NCI-H1694 treated with DMSO at 0.1 percent for 48 hours (cell line): ENCODE measurements around the gene NEK5.
"Not testable (repeated sequence)": the region's sequence is repeated elsewhere in the genome, so short reads cannot be mapped to it uniquely, and the experiment has no call there.

ENCODE experiments used
- DNase-seq: peaks from one replicate; lab custom pipeline; 2025; lab: John Stamatoyannopoulos, UW

Gene NEK5

GRCh38 chr13:52067237-52067636 lies 61.6 kb downstream of the NEK5 start:
- DNase-seq = no peak

DNA sequence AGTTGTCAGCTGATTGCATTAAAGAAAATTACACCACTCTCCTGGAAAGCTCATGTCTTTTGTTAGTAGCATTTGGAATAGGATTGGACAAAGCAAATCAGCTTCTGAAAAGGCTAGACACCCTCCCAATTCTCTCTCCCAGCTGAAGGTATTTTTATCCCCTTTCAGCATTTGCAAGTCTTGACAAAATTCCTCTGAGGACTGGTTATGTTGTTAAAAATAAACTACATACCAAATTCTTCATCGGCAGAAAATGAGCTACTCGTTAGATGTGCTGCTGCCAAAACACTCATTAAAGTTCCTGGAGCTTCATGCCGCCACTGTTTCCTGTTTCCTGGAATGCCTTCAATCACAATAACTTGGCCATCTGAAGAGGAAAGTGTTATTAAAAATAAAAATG lies 67.3 kb downstream of the NEK5 start:
- DNase-seq = no peak

GRCh38 chr13:52061064-52061463 lies 67.8 kb downstream of the NEK5 start:
- not testable (repeated sequence) for DNase-seq

GRCh38 chr13:52053460-52053859 lies 75.4 kb downstream of the NEK5 start:
- no peak for DNase-seq

DNA sequence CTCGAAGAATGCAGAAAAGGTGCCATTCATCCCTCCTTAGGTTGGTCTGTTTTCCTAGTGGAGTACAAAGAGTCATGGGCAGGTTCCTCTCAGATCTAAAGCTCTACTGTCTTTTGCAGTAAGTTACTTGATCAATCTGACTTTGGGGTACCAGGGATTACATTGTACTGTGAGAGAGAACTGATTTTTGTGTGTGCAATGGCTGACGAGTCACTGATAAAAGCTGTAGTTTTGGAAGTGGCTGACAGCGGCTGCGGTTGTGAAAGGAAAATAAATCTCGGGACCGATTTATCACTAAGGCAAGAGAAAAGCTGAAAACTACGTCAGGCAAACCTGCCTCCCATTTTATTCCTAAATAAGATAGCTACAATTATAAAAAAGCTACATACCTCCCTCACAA lies 77.5 kb downstream of the NEK5 start:
- no peak for DNase-seq

- no peak for DNase-seq
These were observed 80.4 kb downstream of the NEK5 start for GRCh38 chr13:52048516-52048915.

- DNase-seq = no peak
These were observed 81.4 kb downstream of the NEK5 start for GRCh38 chr13:52047463-52047862.

DNA sequence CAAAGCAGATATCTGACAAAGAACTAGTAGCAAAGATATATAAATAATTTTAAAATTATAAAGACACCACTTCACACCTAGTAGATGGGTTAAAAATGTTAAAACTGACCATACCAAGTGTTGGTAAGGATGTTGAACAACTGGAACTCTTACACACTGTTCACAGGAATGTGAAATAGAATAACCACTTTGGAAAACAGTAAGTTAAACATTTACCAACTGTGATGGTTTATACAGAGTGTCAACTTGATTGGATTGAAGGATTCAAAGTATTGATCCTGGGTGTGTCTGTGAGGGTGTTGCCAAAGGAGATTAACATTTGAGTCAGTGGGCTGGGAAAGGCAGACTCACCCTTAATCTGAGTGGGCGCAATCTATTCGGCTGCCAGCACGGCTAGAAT lies 85.2 kb downstream of the NEK5 start:
- no peak for DNase-seq

- DNase-seq = no peak
These were observed 92.8 kb downstream of the NEK5 start for GRCh38 chr13:52036037-52036436.

- no peak for DNase-seq
These were observed 94.2 kb downstream of the NEK5 start for GRCh38 chr13:52034616-52035226.

DNA sequence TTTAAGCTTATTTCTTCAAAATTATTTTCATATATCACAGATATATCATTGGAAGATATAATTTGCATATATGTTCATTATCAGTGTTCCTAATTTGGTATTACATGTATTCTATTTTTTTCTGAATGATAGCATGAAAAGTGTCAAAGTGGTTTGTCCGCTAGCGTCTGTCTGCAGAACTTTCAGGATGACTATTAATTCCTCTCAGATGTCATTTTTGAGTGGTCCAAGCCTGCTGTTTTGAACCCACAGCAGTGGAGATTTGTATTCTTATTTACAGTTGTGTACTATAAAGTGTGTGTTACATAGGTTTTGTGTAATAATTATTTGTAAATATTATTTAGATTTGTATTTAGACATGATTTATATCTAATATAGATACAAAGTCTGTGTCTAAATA lies 95.8 kb downstream of the NEK5 start:
- no peak for DNase-seq

- not testable (repeated sequence) for DNase-seq
These were observed 98.5 kb downstream of the NEK5 start for GRCh38 chr13:52030401-52030800.

DNA sequence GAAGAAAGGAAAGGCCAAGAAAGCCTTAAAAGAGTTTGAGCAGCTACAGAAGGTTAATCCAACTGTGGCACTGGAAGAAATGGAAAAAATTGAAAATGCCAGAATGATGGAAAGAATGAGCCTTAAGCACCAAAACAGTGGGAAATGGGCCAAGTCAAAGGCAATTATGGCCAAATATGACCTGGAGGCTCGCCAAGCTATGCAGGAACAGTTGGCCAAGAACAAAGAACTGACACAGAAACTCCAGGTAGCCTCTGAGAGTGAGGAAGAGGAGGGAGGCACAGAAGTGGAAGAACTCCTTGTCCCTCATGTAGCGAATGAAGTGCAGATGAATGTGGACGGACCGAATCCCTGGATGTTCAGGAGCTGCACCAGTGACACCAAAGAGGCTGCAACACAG lies 99.3 kb downstream of the NEK5 start:
- no peak for DNase-seq

GRCh38 chr13:52027832-52028231 lies 101.0 kb downstream of the NEK5 start:
- DNase-seq = no peak

DNA sequence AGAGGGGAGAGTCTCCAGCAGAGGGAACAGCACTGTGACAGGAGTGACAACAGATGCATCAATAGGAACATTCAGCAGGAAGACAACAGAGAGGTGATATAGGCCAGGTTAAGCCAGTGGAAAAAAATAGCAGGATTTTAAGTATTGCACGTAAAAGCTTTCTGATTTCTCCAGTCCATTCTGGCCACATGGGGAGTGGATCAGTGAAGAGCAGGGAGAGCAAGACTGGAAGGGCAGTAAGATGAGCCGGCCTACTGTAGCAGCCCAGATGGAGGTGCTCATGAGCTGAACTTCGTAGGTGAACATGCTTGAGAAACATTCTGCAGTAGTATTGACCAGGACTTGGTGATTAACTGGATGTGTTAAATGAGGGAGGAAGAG lies 102.6 kb downstream of the NEK5 start:
- DNase-seq = no peak

DNA sequence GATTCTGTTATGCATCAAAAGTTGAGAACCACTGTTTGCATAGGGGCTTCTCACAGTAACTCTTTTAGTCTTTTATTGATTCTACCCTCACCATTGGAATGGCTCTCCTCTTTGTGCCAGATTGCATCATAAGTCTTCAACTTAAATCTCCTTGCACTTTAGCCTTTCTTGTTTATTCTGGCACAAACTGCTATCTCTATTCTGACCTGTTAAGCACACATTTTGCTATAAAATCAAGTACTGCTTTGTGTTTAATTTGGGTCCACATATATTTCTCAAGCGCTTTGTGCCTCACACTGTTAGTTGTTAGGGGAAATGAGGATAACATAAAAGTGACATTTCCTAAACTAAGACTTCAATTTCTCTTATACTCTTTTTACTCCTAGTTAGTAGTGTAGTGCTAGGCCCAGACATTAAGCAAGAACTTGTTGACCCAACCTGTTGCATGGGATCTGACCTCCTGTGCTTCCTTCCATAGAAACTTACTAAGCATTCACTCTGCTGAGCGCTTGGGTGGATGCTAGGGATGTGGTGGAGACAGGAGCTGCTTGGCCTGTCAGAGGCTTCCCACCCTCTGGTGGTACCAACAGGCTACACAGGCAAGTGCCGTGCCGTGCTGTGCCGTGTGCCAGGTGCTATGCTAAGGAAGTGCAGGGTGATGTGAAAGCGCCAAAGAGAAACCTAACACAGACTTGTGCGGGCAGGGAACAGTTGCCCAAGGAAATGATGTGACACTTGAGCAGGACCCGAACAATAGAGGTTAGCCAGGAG lies 103.2 kb downstream of the NEK5 start:
- no peak for DNase-seq

DNA sequence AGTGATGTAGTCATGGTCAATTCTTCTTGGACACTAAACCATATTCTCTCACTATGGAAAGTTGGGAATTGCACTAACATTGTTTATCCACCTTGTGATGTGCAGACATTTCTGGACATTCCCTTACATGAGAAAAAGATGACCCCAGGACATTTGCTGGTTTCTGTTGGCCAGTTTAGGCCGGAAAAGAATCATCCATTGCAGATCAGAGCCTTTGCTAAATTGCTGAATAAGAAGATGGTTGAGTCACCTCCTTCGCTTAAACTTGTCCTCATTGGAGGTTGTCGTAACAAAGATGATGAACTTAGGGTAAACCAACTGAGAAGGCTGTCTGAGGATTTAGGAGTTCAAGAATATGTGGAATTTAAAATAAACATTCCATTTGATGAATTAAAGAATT lies 104.4 kb downstream of the NEK5 start, which contains the start of gene UTP14C:
TSS of gene UTP14C (plus strand) at position 211 of the 400 bp plus-strand sequence. CDS start 4,114 bp downstream, outside the sequence.
- no peak for DNase-seq

DNA sequence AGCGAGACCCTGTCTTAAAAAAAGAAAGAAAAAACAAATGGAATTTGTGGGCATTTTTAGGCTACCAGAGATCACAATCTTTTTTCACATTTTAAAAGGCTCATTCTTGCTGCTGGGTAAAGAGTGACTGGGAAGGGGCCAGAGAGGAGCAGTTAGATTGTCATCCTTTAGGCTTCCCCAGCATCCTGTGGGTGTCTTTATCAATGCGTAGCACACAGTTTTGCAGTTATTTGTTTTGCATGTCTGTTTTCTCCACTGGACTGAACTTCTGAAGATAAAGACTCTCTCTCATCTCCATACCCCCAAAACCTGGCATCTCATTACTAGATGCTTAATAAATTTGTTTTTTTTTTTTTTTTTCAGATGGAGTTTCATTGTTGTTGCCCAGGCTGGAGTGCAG lies 106.5 kb downstream of the NEK5 start:
- DNase-seq = no peak

DNA sequence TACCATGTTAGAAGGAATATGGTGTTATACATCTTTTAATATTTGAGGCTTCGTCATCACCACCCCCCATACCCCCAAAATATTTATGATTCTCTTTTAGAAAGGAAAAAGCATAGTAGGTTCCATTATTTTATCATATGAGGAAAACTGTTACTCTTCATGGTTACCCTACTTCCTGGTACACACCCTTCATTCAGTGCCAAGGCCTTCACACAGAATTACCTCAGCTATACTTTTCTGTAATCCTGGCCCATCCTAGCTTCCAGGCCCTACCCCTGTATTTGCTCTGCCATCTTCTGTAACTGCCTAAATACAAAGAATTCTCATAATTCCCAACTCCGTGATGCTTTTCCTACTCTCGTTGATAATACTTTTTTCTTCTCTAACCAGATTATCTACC lies 108.7 kb downstream of the NEK5 start:
- DNase-seq = no peak

DNA sequence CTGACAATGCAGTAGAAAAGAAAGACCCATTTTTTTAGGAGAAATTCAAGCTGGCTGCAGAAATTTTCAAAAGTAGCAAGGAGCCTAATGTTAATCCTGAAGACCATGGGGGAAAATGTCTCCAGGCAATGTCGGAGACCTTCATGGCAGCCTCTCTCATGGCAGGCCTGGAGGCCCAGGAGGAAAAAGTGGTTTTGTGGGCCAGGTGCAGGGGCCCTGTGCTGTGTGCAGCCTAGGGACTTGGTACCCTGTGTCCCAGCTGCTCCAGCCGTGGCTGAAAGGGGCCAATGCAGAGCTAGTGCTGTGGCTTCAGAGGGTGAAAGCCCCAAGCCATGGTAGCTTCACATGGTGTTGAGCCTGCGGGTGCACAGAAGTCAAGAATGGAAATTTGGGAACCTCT lies 112.6 kb downstream of the NEK5 start:
- DNase-seq = no peak

GRCh38 chr13:52012512-52012836 lies 116.4 kb downstream of the NEK5 start:
- no peak for DNase-seq

DNA sequence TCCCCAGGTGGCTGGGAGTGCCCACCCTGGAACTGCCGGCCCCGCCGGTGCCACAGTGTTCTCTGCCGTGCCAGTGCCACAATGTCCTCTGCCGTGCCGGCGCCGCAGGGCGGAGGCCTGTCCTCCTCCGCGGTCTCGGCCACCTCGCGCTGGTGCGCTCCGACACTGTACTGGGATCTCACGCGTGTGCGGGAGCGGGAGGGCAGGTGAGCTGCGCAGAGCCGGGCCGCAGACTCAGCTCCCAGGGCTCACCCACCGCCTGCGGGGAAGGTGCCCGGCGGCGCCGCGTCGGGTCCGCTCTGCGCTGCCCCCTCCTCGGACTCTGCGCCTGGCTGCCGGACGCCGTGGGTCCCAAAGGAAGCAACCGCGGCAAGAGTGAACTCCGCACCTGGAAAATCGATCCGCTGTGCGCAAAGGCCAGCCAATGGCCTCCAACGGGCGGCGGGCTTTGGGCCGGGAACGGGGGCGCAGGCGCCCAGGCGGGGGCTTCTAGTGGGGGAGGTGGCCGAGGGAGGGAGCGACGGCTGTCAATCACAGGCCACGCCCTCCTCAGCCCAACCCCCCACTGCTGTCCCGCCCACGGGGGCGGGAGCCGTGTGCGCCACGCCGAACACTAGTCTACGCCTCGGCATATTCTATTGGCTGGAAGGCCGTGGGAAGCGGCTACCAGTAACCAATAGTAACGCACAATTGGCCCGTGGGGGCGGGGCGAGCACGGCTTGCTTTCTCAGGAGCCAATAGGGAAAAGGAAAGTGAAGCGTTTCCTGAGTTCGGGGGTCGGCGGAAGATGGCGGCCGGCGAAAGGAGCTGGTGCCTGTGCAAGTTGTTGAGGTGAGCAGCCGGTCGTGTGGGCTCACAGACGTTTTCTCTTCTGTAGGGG lies 117.0 kb downstream of the NEK5 start, which contains the start of gene ALG11:
TSS of gene ALG11 (plus strand) at position 767 of the 880 bp plus-strand sequence. CDS start at position 788, 21 bp downstream.
- peak; percentile 96 for DNase-seq
